K562 (cell line): ENCODE results near the gene VPS13D. TPM values are rescaled to one million over a fixed set of nuclear protein-coding genes. Genes with fewer than 3 reads are reported as not detected.
"Not testable (repeated sequence)": the region's sequence is repeated elsewhere in the genome, so short reads cannot be mapped to it uniquely, and the experiment has no call there.

Source experiments
- ATAC-seq: fragments of 200-7000 bp; cut with Tn5 transposase; 3 replicates; pipeline ENCODE4 v1.9.1; 2020; ENCODE audit warnings: moderate library complexity
- BruUV-seq: library from RNA; stranded (reverse); fragments of 400-500 nt; replicated peaks from 2 replicates; lab custom pipeline; 2021; lab: Mats Ljungman, UMichigan
- CTCF ChIA-PET: fragments of 300-600 bp; formaldehyde crosslinking; extraction: SDS; loops from one replicate; lab custom pipeline; 2021; ENCODE audit warnings: low intra/inter-chr PET ratio; lab: Yijun Ruan, JAX
- POLR2A ChIA-PET: fragments of 300-600, 350-650 bp; sonication (Branson Sonifier 250); formaldehyde crosslinking; extraction: SDS; loops from one replicate; lab custom pipeline; 2021; ENCODE audit warnings: antibody characterized with exemption, inconsistent platforms; lab: Yijun Ruan, JAX
- DNase-seq, 4 experiments: peaks; one replicate each; pipeline versions ENCODE4 v3.0.0 to v3.0.0-alpha.2; 2011 to 2018; ENCODE audit warnings: low spot score in 3 of 4, mixed read lengths in 3 of 4; ENCODE audit errors: extremely low read depth in 1 of 4
- FAIRE-seq: peaks from 2 replicates; lab custom pipeline; 2011; peaks lifted over from hg19 to GRCh38; lab: Jason Lieb, UNC
- H2AFZ ChIP-seq: 2 replicates; pipeline ENCODE4 v1.6.0; 2011; ENCODE audit warnings: low read depth, low read length, control low read depth, inconsistent platforms
- H3K27ac ChIP-seq: fragments of 200-600 bp; 3 replicates; pipeline ENCODE4 v1.8.0; 2011; ENCODE audit warnings: low read depth, mild to moderate bottlenecking, control low read depth, inconsistent platforms, low read length, moderate library complexity, mixed read lengths; ENCODE audit errors: extremely low read depth
- H3K27me3 ChIP-seq, 2 experiments: fragments of 300-600 bp in 1 of 2; 2 replicates in 1 of 2; 3 replicates in 1 of 2; pipeline versions ENCODE4 v1.6.0 to v1.8.0; 2011; ENCODE audit warnings: inconsistent platforms in 2 of 2, low read length in 2 of 2, mild to moderate bottlenecking in 1 of 2, mixed read lengths in 1 of 2, moderate library complexity in 1 of 2; ENCODE audit not compliant: control insufficient read depth in 2 of 2, insufficient read depth in 2 of 2
- H3K36me3 ChIP-seq: fragments of 300-600 bp; 3 replicates; pipeline ENCODE4 v1.8.0; 2011; ENCODE audit warnings: mild to moderate bottlenecking, low read length, inconsistent platforms; ENCODE audit not compliant: control insufficient read depth, insufficient read depth
- H3K4me1 ChIP-seq, 2 experiments: fragments of 200-600 bp in 1 of 2; replicated peaks in 1 of 2; 2 replicates in 1 of 2; 3 replicates in 1 of 2; pipeline versions ENCODE4 v1.5.1 to v1.8.0; 2011; ENCODE audit warnings: inconsistent platforms in 2 of 2, low read length in 2 of 2, mild to moderate bottlenecking in 1 of 2, mixed read lengths in 1 of 2, moderate library complexity in 1 of 2; ENCODE audit not compliant: control insufficient read depth in 2 of 2, insufficient read depth in 2 of 2
- H3K4me2 ChIP-seq: 2 replicates; pipeline ENCODE4 v1.6.1; 2011; ENCODE audit warnings: low read length, control low read depth, inconsistent platforms, mixed read lengths; ENCODE audit not compliant: insufficient read depth
- H3K4me3 ChIP-seq: fragments of 200-600 bp; sonication (generic), shearing (Covaris generic); 2 replicates; pipeline ENCODE4 v1.5.1; 2016; ENCODE audit warnings: control low read depth, inconsistent platforms
- H3K79me2 ChIP-seq: fragments of 200-600 bp; 3 replicates; pipeline ENCODE4 v1.8.0; 2011; ENCODE audit warnings: low read length, inconsistent platforms; ENCODE audit not compliant: control insufficient read depth, insufficient read depth
- H3K9ac ChIP-seq, 2 experiments: 2 replicates each; pipeline versions ENCODE4 v1.6.0 to v1.6.1; 2011; ENCODE audit warnings: low read depth in 2 of 2, low read length in 2 of 2, control low read depth in 1 of 2, inconsistent platforms in 1 of 2, mild to moderate bottlenecking in 1 of 2, mixed read lengths in 1 of 2; ENCODE audit not compliant: insufficient read depth in 1 of 2
- H3K9me1 ChIP-seq: one replicate; pipeline ENCODE4 v1.6.0; 2011; ENCODE audit warnings: inconsistent platforms, mild to moderate bottlenecking, low read length, moderate library complexity; ENCODE audit not compliant: control insufficient read depth, insufficient read depth
- H3K9me3 ChIP-seq: replicated peaks from 2 replicates; pipeline ENCODE4 v1.5.1; 2011; ENCODE audit warnings: low read depth, low read length, inconsistent platforms; ENCODE audit not compliant: control insufficient read depth, insufficient read depth
- H4K20me1 ChIP-seq: replicated peaks from 2 replicates; pipeline ENCODE4 v1.6.1; 2011; ENCODE audit warnings: low read length, inconsistent platforms, mixed read lengths; ENCODE audit not compliant: control insufficient read depth, insufficient read depth
- CBX1 ChIP-seq: sonication (generic); IDR thresholded peaks from 2 replicates; pipeline ENCODE4 v1.6.1; 2016; ENCODE audit warnings: antibody characterized with exemption, low read depth, mild to moderate bottlenecking
- CBX3 ChIP-seq, 2 experiments: IDR thresholded peaks; 1 replicate in 1 of 2; 2 replicates in 1 of 2; pipeline ENCODE4 v1.6.1; 2012; ENCODE audit warnings: inconsistent platforms in 2 of 2, low read length in 2 of 2, borderline replicate concordance in 1 of 2, control low read depth in 1 of 2
- CBX5 ChIP-seq: IDR thresholded peaks from 2 replicates; pipeline ENCODE4 v1.6.1; 2014; ENCODE audit warnings: low read depth, borderline replicate concordance
- CEBPZ ChIP-seq: fragments of 150-350 bp; IDR thresholded peaks from 2 replicates; pipeline ENCODE4 v1.6.1; 2014; ENCODE audit warnings: low read depth, mild to moderate bottlenecking, low read length, borderline replicate concordance
- TRIM24 ChIP-seq, 2 experiments: fragments of 450-650 bp; IDR thresholded peaks; 2 replicates each; pipeline ENCODE4 v1.6.1; 2016
- TRIM28 ChIP-seq: fragments of 450-650 bp; IDR thresholded peaks from 2 replicates; pipeline ENCODE4 v1.6.1; 2017
- XRCC3 ChIP-seq: fragments of 450-650 bp; IDR thresholded peaks from 2 replicates; pipeline ENCODE4 v1.6.1; 2017; ENCODE audit warnings: mild to moderate bottlenecking, moderate library complexity
- ZFP36 ChIP-seq: fragments of 150-350 bp; IDR thresholded peaks from 2 replicates; pipeline ENCODE4 v1.6.1; 2018; ENCODE audit warnings: low read length, low read depth; ENCODE audit not compliant: partially characterized antibody
- ZFX ChIP-seq: sonication (generic); formaldehyde crosslinking; IDR thresholded peaks from 2 replicates; pipeline ENCODE4 v1.8.0; 2022; ENCODE audit warnings: mild to moderate bottlenecking, missing genetic modification reagents, moderate library complexity
- WGBS: fragments of 100-300 bp; shearing (Covaris generic); methylation state at CpG from one replicate; pipeline ENCODE4 v1.1.6; 2016; ENCODE audit warnings: low coverage, mixed read lengths; ENCODE audit not compliant: insufficient coverage; ENCODE audit errors: missing lambda C conversion rate; 5-methylcytosine and 5-hydroxymethylcytosine counted together
- in situ Hi-C: fragments of 300-500 bp; cut with MboI; formaldehyde crosslinking; loops from 4 replicates; pipeline ENCODE4 v1.15.0; 2018; ENCODE audit warnings: inconsistent platforms, mixed read lengths
- intact Hi-C: fragments of 100-400 bp; cut with micrococcal nuclease; formaldehyde crosslinking; loops from 2 replicates; pipeline ENCODE4 v1.14.2; 2022
- polyA plus RNA-seq, 8 experiments: library from polyadenylated mRNA; depleted of rRNA in 4 of 8; stranded (reverse) in 5 of 8; unstranded in 3 of 8; fragments of >200 nt; fragmentation: Nextera tagmentation in 2 of 8; fragmentation: Illumina TruSeq in 1 of 8; extraction: Ambion mirVana in 2 of 8; extraction: Trizol in 1 of 8; gene quantifications; 2 replicates each; pipeline versions ENCODE4 v1.2.1 to v1.2.3, GENCODE V29; 2011 to 2014; ENCODE audit warnings: inconsistent platforms in 1 of 8, missing spikeins in 1 of 8
- total RNA-seq, 7 experiments: library from RNA; depleted of rRNA in 6 of 7; stranded (reverse); fragments of >200 nt in 6 of 7; fragmentation: Illumina TruSeq in 2 of 7; extraction: Trizol in 2 of 7; gene quantifications; 2 replicates each; pipeline versions ENCODE4 v1.2.1 to v1.2.3, GENCODE V29; 2011 to 2021; ENCODE audit warnings: low replicate concordance in 1 of 7
- TF ChIP-seq, protein P1 (sequence below): fragments of 450-650 bp; IDR thresholded peaks from 2 replicates; pipeline ENCODE4 v1.6.1; 2018; ENCODE audit warnings: mild to moderate bottlenecking, low read depth; ENCODE audit not compliant: partially characterized antibody

Gene VPS13D
- total and polyA plus RNA-seq, 9 of the 15 experiments (the other 6 are each of a cell fraction or from before 2014, with no cell fraction given): 6.1 to 51.5 (median 38.5) TPM

DNA sequence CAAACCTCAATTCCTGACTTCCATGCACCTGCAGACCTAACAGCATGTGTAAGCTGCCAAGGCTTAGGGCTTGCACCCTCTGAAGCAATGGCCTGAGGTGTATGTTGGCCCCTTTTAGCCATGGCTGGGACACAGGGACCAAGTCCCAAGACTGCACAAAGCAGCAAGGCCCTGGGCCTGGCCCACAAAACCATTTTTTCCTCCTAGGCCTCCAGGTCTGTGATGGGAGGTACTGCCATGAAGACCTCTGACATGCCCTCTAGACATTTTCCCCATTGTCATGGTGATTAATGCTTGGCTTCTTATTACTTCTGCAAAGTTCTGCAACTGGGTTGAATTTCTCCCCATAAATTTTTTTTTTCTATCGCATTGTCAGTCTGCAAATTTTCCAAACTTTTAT lies 7.1 kb upstream of the VPS13D start:
- H4K20me1 ChIP-seq, H3K4me2 ChIP-seq, BruUV-seq, H3K36me3 ChIP-seq, ATAC-seq: not testable (repeated sequence)
- TF ChIP-seq CEBPZ: peak; percentile 85
- peak; percentile 95 for TF ChIP-seq ZFP36
- TF ChIP-seq CBX3 (IDR thresholded peaks at IDR 0.05; ENCODE audit: borderline replicate concordance in 1 of 2, low read length in 2 of 2): peak in 1 of 2 experiments; percentile 88; a peak in 2 of 3 replicates
- peak; percentile 62 to 80 for TF ChIP-seq TRIM24 (IDR thresholded peaks at IDR 0.05)
- TF ChIP-seq XRCC3: 0 out of 2 replicates have a peak, but pooled peaks have one; percentile 55
- peak; percentile 81; the same call in 1 of the 2 replicates for TF ChIP-seq CBX1
- 0 out of 2 replicates have a peak, but pooled peaks have one; percentile 26 for TF ChIP-seq ZFX (CRISPR knock-in tag)
- TF ChIP-seq CBX5: peak; percentile 92
- peak; percentile 97 for TF ChIP-seq TRIM28
- TF ChIP-seq, protein P1, sequence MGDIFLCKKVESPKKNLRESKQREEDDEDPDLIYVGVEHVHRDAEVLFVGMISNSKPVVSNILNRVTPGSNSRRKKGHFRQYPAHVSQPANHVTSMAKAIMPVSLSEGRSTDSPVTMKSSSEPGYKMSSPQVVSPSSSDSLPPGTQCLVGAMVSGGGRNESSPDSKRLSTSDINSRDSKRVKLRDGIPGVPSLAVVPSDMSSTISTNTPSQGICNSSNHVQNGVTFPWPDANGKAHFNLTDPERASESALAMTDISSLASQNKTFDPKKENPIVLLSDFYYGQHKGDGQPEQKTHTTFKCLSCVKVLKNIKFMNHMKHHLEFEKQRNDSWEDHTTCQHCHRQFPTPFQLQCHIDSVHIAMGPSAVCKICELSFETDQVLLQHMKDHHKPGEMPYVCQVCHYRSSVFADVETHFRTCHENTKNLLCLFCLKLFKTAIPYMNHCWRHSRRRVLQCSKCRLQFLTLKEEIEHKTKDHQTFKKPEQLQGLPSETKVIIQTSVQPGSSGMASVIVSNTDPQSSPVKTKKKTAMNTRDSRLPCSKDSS: peak; percentile 51
- TF ChIP-seq, all 486 proteins: peak for 10; not testable (repeated sequence) for 476
- H3K9ac ChIP-seq, H3K27me3 ChIP-seq, intact Hi-C loops, H2AFZ ChIP-seq, FAIRE-seq, H3K27ac ChIP-seq, POLR2A ChIA-PET, DNase-seq, in situ Hi-C loops, H3K79me2 ChIP-seq, H3K9me1 ChIP-seq, CTCF ChIA-PET, H3K4me3 ChIP-seq: not testable (repeated sequence)
- peaks cover 17 to 23% of the 10 kb centered on the region in 2 experiments; a peak in 4 of 5 replicates for H3K4me1 ChIP-seq
- 100% methylated on average over 1 of the region's 1 CpG for whole genome bisulfite sequencing
- peaks cover 13% of the 10 kb centered on the region for H3K9me3 ChIP-seq
